ENCODE measurements around the gene SLC22A25.
"Not testable (repeated sequence)": the region's sequence is repeated elsewhere in the genome, so short reads cannot be mapped to it uniquely, and the experiment has no call there.

The SLC22A25 gene

GRCh38 chr11:63243533-63243932 lies at the start of gene SLC22A25:
Gene SLC22A25 (minus strand): TSS chr11:63243599. CDS start chr11:63229652, 13,947 bp downstream.
- no peak for DNase-seq (ENCODE audit: low read depth in 2 of 3, low spot score in 1 of 3)

- DNase-seq (ENCODE audit: low read depth in 2 of 3, low spot score in 1 of 3), result no peak
These were observed 46.9 kb upstream of the SLC22A25 start for GRCh38 chr11:63290285-63290684.

- no peak for DNase-seq (ENCODE audit: low read depth in 2 of 3, low spot score in 1 of 3)
These were observed 46.3 kb upstream of the SLC22A25 start for GRCh38 chr11:63289658-63290057.

- DNase-seq (ENCODE audit: low read depth in 2 of 3, low spot score in 1 of 3), result no peak
These were observed 39.2 kb upstream of the SLC22A25 start for GRCh38 chr11:63282579-63282978.

GRCh38 chr11:63280920-63281319 lies 37.5 kb upstream of the SLC22A25 start:
- no peak for DNase-seq (ENCODE audit: low read depth in 2 of 3, low spot score in 1 of 3)

- no peak for DNase-seq (ENCODE audit: low read depth in 2 of 3, low spot score in 1 of 3)
These were observed 34.0 kb upstream of the SLC22A25 start for GRCh38 chr11:63277345-63277943.

- DNase-seq (ENCODE audit: low read depth in 2 of 3, low spot score in 1 of 3), result no peak
These were observed 31.4 kb upstream of the SLC22A25 start for GRCh38 chr11:63274776-63275175.

- no peak for DNase-seq (ENCODE audit: low read depth in 2 of 3, low spot score in 1 of 3)
These were observed 30.3 kb upstream of the SLC22A25 start for GRCh38 chr11:63273685-63274084.

- DNase-seq (ENCODE audit: low read depth in 2 of 3, low spot score in 1 of 3), result no peak
These were observed 19.1 kb upstream of the SLC22A25 start for GRCh38 chr11:63262547-63262946.

GRCh38 chr11:63251312-63251711 lies 7.9 kb upstream of the SLC22A25 start:
- DNase-seq (ENCODE audit: low read depth in 2 of 3, low spot score in 1 of 3), result no peak

GRCh38 chr11:63250162-63251050 lies 7.0 kb upstream of the SLC22A25 start:
- DNase-seq (ENCODE audit: low read depth in 2 of 3, low spot score in 1 of 3), result no peak

- no peak for DNase-seq (ENCODE audit: low read depth in 2 of 3, low spot score in 1 of 3)
These were observed 5.6 kb upstream of the SLC22A25 start for GRCh38 chr11:63248966-63249365.

GRCh38 chr11:63247237-63248002 lies 4.0 kb upstream of the SLC22A25 start:
- DNase-seq (ENCODE audit: low read depth in 2 of 3, low spot score in 1 of 3), result not testable (repeated sequence)

GRCh38 chr11:63246045-63246444 lies 2.6 kb upstream of the SLC22A25 start:
- no peak for DNase-seq (ENCODE audit: low read depth in 2 of 3, low spot score in 1 of 3)

GRCh38 chr11:63244862-63245261 lies 1.5 kb upstream of the SLC22A25 start:
- no peak for DNase-seq (ENCODE audit: low read depth in 2 of 3, low spot score in 1 of 3)

- no peak for DNase-seq (ENCODE audit: low read depth in 2 of 3, low spot score in 1 of 3)
These were observed 1.2 kb downstream of the SLC22A25 start for GRCh38 chr11:63242089-63242781.

GRCh38 chr11:63240791-63241379 lies 2.5 kb downstream of the SLC22A25 start:
- DNase-seq (ENCODE audit: low read depth in 2 of 3, low spot score in 1 of 3), result no peak

- no peak for DNase-seq (ENCODE audit: low read depth in 2 of 3, low spot score in 1 of 3)
These were observed 3.3 kb downstream of the SLC22A25 start for GRCh38 chr11:63240098-63240497.

- DNase-seq (ENCODE audit: low read depth in 2 of 3, low spot score in 1 of 3), result no peak
These were observed 4.1 kb downstream of the SLC22A25 start for GRCh38 chr11:63239254-63239653.

- DNase-seq (ENCODE audit: low read depth in 2 of 3, low spot score in 1 of 3), result no peak
These were observed 6.0 kb downstream of the SLC22A25 start for GRCh38 chr11:63237413-63237812.
